Hepatocyte (in vitro differentiated cells): Measurements from ENCODE around the gene FEZ2. TPM values are rescaled to one million over a fixed set of nuclear protein-coding genes. Genes with fewer than 3 reads are reported as not detected.
A peak's percentile ranks its signal among the peaks of the same experiment; 100 is the strongest.

Source experiments
- DNase-seq: peaks from one replicate; pipeline ENCODE4 v3.0.0-alpha.2; 2016; ENCODE audit warnings: low spot score
- H2AFZ ChIP-seq: fragments of 200-600 bp; sonication (generic); 2 replicates; pipeline ENCODE4 v1.6.0; 2016; ENCODE audit warnings: antibody characterized with exemption, mild to moderate bottlenecking
- H3K27ac ChIP-seq: fragments of 200-600 bp; sonication (generic); 2 replicates; pipeline ENCODE4 v1.5.1; 2016; ENCODE audit warnings: mild to moderate bottlenecking
- H3K27me3 ChIP-seq: fragments of 200-600 bp; sonication (generic); 2 replicates; pipeline ENCODE4 v1.6.1; 2016
- H3K36me3 ChIP-seq: fragments of 200-600 bp; sonication (generic); replicated peaks from 2 replicates; pipeline ENCODE4 v1.5.1; 2016; ENCODE audit warnings: low read depth; ENCODE audit not compliant: insufficient read depth
- H3K4me1 ChIP-seq: fragments of 200-600 bp; sonication (generic); 2 replicates; pipeline ENCODE4 v1.5.1; 2016; ENCODE audit warnings: mild to moderate bottlenecking, moderate library complexity; ENCODE audit not compliant: insufficient read depth
- H3K4me2 ChIP-seq: fragments of 200-600 bp; sonication (generic); 2 replicates; pipeline ENCODE4 v1.6.0; 2016
- H3K4me3 ChIP-seq: fragments of 200-600 bp; sonication (generic); 2 replicates; pipeline ENCODE4 v1.5.1; 2016; ENCODE audit warnings: mild to moderate bottlenecking
- H3K79me2 ChIP-seq: fragments of 200-600 bp; sonication (generic); 2 replicates; pipeline ENCODE4 v1.6.0; 2017; ENCODE audit warnings: mild to moderate bottlenecking
- H3K9me2 ChIP-seq: fragments of 200-600 bp; sonication (generic); replicated peaks from 2 replicates; pipeline ENCODE4 v1.6.0; 2017; ENCODE audit warnings: mild to moderate bottlenecking; ENCODE audit not compliant: insufficient read depth
- H3K9me3 ChIP-seq: fragments of 200-600 bp; sonication (generic); 2 replicates; pipeline ENCODE4 v1.5.1; 2016; ENCODE audit warnings: low read depth, mild to moderate bottlenecking
- H4K20me1 ChIP-seq: fragments of 200-600 bp; sonication (generic); 2 replicates; pipeline ENCODE4 v1.6.0; 2016; ENCODE audit warnings: mild to moderate bottlenecking; ENCODE audit not compliant: insufficient read depth, poor library complexity, severe bottlenecking
- CTCF ChIP-seq: fragments of 200-600 bp; sonication (generic); IDR thresholded peaks from 2 replicates; pipeline ENCODE4 v1.5.1; 2016; ENCODE audit warnings: antibody characterized with exemption, mild to moderate bottlenecking; ENCODE audit not compliant: poor library complexity
- EZH2 ChIP-seq: fragments of 200-600 bp; sonication (generic); IDR thresholded peaks from 2 replicates; pipeline ENCODE4 v1.6.1; 2016; ENCODE audit warnings: antibody characterized with exemption, mild to moderate bottlenecking, borderline replicate concordance
- EZH2phosphoT487 ChIP-seq: fragments of 200-600 bp; sonication (generic); IDR thresholded peaks from one replicate; pipeline ENCODE4 v1.6.1; 2018; ENCODE audit warnings: antibody characterized with exemption, mild to moderate bottlenecking, low read depth, moderate library complexity; ENCODE audit not compliant: unreplicated experiment, severe bottlenecking
- WGBS: methylation state at CpG from one replicate; pipeline ENCODE4 v1.1.6; 2016; ENCODE audit warnings: low lambda C conversion rate; ENCODE audit errors: missing lambda C conversion rate; 5-methylcytosine and 5-hydroxymethylcytosine counted together
- polyA plus RNA-seq: library from polyadenylated mRNA; unstranded; fragments of >200 nt; fragmentation: Nextera tagmentation; extraction: Ambion mirVana; gene quantifications from 2 replicates; pipeline ENCODE4 v1.2.1, GENCODE V29; 2016
- total RNA-seq: library from RNA; depleted of rRNA; stranded (reverse); fragments of >200 nt; gene quantifications from 2 replicates; pipeline ENCODE4 v1.2.3, GENCODE V29; 2014

The FEZ2 gene
- total and polyA plus RNA-seq, 2 experiments from 2014 or later, result 14.5 to 45.2 TPM

DNA sequence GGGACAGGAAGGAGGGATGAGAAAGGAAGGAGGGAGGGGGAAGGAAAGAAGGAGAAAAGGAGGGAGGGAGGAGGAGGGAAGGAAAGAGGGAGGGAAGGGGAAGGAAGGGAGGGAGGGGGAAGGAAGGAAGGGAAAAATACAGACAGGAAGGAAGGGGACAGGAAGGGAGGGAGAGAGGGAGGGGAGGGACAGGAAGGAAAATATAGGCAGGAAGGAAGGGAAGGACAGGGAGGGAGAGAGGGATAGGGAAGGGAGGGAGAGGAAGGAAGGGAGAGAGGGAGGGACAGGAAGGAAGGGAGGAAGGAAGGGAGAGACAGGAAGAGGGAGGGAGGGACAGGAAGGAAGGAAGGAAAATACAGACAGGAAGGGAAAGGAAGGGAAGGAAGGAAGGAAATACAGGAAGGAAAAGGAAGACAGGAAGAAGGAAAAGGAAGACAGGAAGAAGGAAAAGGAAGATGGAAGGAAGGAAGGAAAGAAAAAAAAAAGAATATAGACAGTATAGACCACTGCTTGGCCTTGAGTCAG, 63.6 kb downstream of the FEZ2 start:
- no peak overlapping the region for H3K4me2 ChIP-seq
- H3K4me3 ChIP-seq, result no peak overlapping the region
- H4K20me1 ChIP-seq, result no peaks in the 10 kb centered on the region
- H3K27me3 ChIP-seq, result no peaks in the 10 kb centered on the region
- H3K79me2 ChIP-seq, result no peaks in the 10 kb centered on the region
- no peaks in the 10 kb centered on the region for H3K9me3 ChIP-seq
- no peak overlapping the region for H3K27ac ChIP-seq
- no peak overlapping the region for H2AFZ ChIP-seq
- TF ChIP-seq EZH2 (no peak), EZH2phosphoT487 (no peak), CTCF (no peak)
- DNase-seq, result no peak
- no peaks in the 10 kb centered on the region for H3K36me3 ChIP-seq
- H3K4me1 ChIP-seq, result no peaks in the 10 kb centered on the region
- no peaks in the 10 kb centered on the region for H3K9me2 ChIP-seq

DNA sequence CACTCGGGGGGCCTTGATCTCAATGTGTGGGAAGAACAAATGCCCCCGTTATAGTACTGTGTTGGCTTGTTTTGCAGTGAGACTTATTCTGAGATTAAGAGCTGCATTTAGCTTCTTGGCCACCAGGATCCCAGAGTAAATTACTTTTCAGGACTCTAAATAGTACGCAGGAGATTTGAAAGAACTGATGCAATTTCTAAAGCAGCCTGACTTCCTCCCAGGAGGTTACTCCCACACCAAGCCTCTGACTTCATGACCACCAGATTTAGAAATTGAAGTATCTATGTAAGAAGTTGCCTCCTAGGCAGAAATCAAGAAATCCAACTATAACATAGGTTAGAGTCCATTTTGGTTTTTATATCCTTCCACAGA, 67.0 kb downstream of the FEZ2 start:
- 86% methylated on average over 3 of the region's 3 CpGs for WGBS
- no peaks in the 10 kb centered on the region for H3K27me3 ChIP-seq
- no peak for DNase-seq

DNA sequence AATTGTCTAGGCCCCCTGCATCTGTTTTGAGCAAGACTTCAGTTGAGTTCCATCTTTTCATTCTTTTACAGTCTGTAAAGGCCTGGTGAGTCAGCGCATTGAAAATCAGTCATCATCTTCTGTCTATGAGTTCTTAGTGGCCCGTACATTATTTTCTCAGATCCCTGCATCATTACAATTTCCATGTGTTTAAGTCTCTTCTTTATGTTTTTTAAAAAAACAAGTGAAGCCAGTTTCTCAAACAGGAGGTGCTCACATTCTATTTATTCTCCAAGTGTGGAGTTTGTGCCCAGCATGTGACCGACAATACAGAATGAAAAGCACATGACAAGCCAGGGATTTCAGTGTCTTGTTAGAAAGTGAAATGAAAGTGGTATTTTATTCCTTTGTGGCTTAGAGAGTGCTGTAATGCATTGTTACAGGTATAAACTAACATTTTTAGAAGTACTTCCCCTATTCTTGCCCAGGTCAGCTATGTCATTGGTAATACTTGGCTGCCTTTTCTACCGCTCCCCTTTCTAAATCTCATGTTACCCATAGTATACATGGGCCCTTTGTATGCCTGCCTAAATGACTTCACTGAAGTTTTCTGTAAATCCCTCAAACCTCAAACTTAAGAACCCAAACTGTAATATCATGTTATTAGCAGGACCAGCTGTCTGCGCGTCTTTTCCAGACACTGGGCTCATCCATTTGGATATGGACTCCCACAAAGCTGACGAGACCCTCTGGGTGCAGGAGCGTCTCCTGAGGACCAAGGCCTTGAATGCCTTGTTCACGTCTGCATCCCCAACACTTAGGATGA, 67.6 kb downstream of the FEZ2 start:
- Histone ChIP-seq H3K27me3 (no peaks in the 10 kb centered on the region), H3K79me2 (no peaks in the 10 kb centered on the region), H3K4me2 (no peak overlapping the region), H3K9me2 (no peaks in the 10 kb centered on the region), H3K36me3 (no peaks in the 10 kb centered on the region), H3K9me3 (no peaks in the 10 kb centered on the region), H3K4me1 (no peaks in the 10 kb centered on the region), H4K20me1 (no peaks in the 10 kb centered on the region), H3K27ac (no peak overlapping the region), H2AFZ (no peak overlapping the region), H3K4me3 (no peak overlapping the region)
- WGBS, result 91% methylated on average over 9 of the region's 9 CpGs
- no peak for TF ChIP-seq EZH2
- TF ChIP-seq EZH2phosphoT487, result no peak
- no peak for TF ChIP-seq CTCF
- DNase-seq, result no peak

More for the DNA sequence above, 67.0 kb downstream of the FEZ2 start:
- Histone ChIP-seq H3K36me3 (no peaks in the 10 kb centered on the region), H2AFZ (no peak overlapping the region), H4K20me1 (no peaks in the 10 kb centered on the region), H3K4me2 (peak overlapping the region; percentile 5), H3K79me2 (no peaks in the 10 kb centered on the region), H3K9me3 (no peaks in the 10 kb centered on the region), H3K4me3 (no peak overlapping the region), H3K9me2 (no peaks in the 10 kb centered on the region), H3K27ac (no peak overlapping the region), H3K4me1 (no peaks in the 10 kb centered on the region)
- no peak for TF ChIP-seq EZH2phosphoT487
- TF ChIP-seq CTCF, result no peak
- TF ChIP-seq EZH2, result no peak
